KOPT-K1 (cell line): ENCODE measurements around the gene COL19A1.
"Not testable (repeated sequence)": the region's sequence is repeated elsewhere in the genome, so short reads cannot be mapped to it uniquely, and the experiment has no call there.

Experiments used
- H3K27ac ChIP-seq: fragments of 200-600 bp; sonication (generic); 2 replicates; pipeline ENCODE4 v1.5.1; 2016; ENCODE audit warnings: antibody characterized with exemption, mild to moderate bottlenecking, low read depth, low read length; ENCODE audit not compliant: poor library complexity, severe bottlenecking
- H3K36me3 ChIP-seq: fragments of 200-600 bp; sonication (generic); 2 replicates; pipeline ENCODE4 v1.5.1; 2017; ENCODE audit warnings: antibody characterized with exemption, mild to moderate bottlenecking, low read length, moderate library complexity; ENCODE audit not compliant: insufficient read depth
- H3K9me3 ChIP-seq: fragments of 200-600 bp; sonication (generic); 2 replicates; pipeline ENCODE4 v1.5.1; 2017; ENCODE audit warnings: antibody characterized with exemption, low read length, mild to moderate bottlenecking; ENCODE audit not compliant: insufficient read depth, poor library complexity, severe bottlenecking

The COL19A1 gene

GRCh38 chr6:69866351-69866769 is at the start of gene COL19A1:
COL19A1 (plus strand) TSS chr6:69866556; CDS start chr6:69879568, 13,012 bp downstream.
- Histone ChIP-seq H3K9me3 (no peaks in the 10 kb centered on the region), H3K36me3 (no peaks in the 10 kb centered on the region), H3K27ac (no peak within 1 kb of the TSS)

- Histone ChIP-seq H3K27ac (peak overlapping the region; percentile 74), H3K9me3 (no peaks in the 10 kb centered on the region), H3K36me3 (no peaks in the 10 kb centered on the region)
Observed at GRCh38 chr6:69816569-69816968, 49.8 kb upstream of the COL19A1 start.

GRCh38 chr6:69817358-69817757 is 49.0 kb upstream of the COL19A1 start:
- H3K36me3 ChIP-seq: no peaks in the 10 kb centered on the region
- H3K27ac ChIP-seq: no peak overlapping the region
- no peaks in the 10 kb centered on the region for H3K9me3 ChIP-seq

GRCh38 chr6:69818223-69818930 is 48.0 kb upstream of the COL19A1 start:
- H3K36me3 ChIP-seq: no peaks in the 10 kb centered on the region
- H3K27ac ChIP-seq: no peak overlapping the region
- H3K9me3 ChIP-seq: no peaks in the 10 kb centered on the region

- Histone ChIP-seq H3K9me3 (no peaks in the 10 kb centered on the region), H3K36me3 (no peaks in the 10 kb centered on the region), H3K27ac (no peak overlapping the region)
Observed at GRCh38 chr6:69819138-69819537, 47.2 kb upstream of the COL19A1 start.

GRCh38 chr6:69820018-69820417 is 46.3 kb upstream of the COL19A1 start:
- no peak overlapping the region for H3K27ac ChIP-seq
- H3K9me3 ChIP-seq: no peaks in the 10 kb centered on the region
- no peaks in the 10 kb centered on the region for H3K36me3 ChIP-seq

GRCh38 chr6:69820438-69820837 is 45.9 kb upstream of the COL19A1 start:
- no peak overlapping the region for H3K27ac ChIP-seq
- H3K36me3 ChIP-seq: no peaks in the 10 kb centered on the region
- no peaks in the 10 kb centered on the region for H3K9me3 ChIP-seq

GRCh38 chr6:69824355-69824754 is 42.0 kb upstream of the COL19A1 start:
- not testable (repeated sequence) for H3K9me3 ChIP-seq, H3K27ac ChIP-seq, H3K36me3 ChIP-seq

GRCh38 chr6:69825904-69826303 is 40.5 kb upstream of the COL19A1 start:
- Histone ChIP-seq H3K36me3 (no peaks in the 10 kb centered on the region), H3K9me3 (no peaks in the 10 kb centered on the region), H3K27ac (no peak overlapping the region)

- H3K9me3 ChIP-seq: no peaks in the 10 kb centered on the region
Observed at GRCh38 chr6:69827276-69827893, 39.0 kb upstream of the COL19A1 start.

GRCh38 chr6:69832558-69832957 is 33.8 kb upstream of the COL19A1 start:
- H3K9me3 ChIP-seq: no peaks in the 10 kb centered on the region
- H3K27ac ChIP-seq: no peak overlapping the region
- no peaks in the 10 kb centered on the region for H3K36me3 ChIP-seq

More at GRCh38 chr6:69827276-69827893, 39.0 kb upstream of the COL19A1 start:
- Histone ChIP-seq H3K27ac (no peak overlapping the region), H3K36me3 (no peaks in the 10 kb centered on the region)

- Histone ChIP-seq H3K9me3 (no peaks in the 10 kb centered on the region), H3K27ac (no peak overlapping the region), H3K36me3 (no peaks in the 10 kb centered on the region)
Observed at GRCh38 chr6:69835414-69836179, 30.8 kb upstream of the COL19A1 start.

- Histone ChIP-seq H3K36me3 (no peaks in the 10 kb centered on the region), H3K9me3 (no peaks in the 10 kb centered on the region), H3K27ac (no peak overlapping the region)
Observed at GRCh38 chr6:69841862-69842261, 24.5 kb upstream of the COL19A1 start.

- Histone ChIP-seq H3K9me3 (no peaks in the 10 kb centered on the region), H3K27ac (no peak overlapping the region), H3K36me3 (no peaks in the 10 kb centered on the region)
Observed at GRCh38 chr6:69843189-69843588, 23.2 kb upstream of the COL19A1 start.

GRCh38 chr6:69846312-69846711 is 20.0 kb upstream of the COL19A1 start:
- Histone ChIP-seq H3K27ac (no peak overlapping the region), H3K36me3 (no peaks in the 10 kb centered on the region), H3K9me3 (no peaks in the 10 kb centered on the region)
